Stimulated activated CD4-positive, alpha-beta T cell treated with anti-CD3 and anti-CD28 coated beads, Interleukin-2, amount 100 ng/mL, for 48 hours (primary cell): ENCODE results near the gene SLC16A9.

Experiments used
- DNase-seq, 2 donors: peaks; one replicate each; pipeline ENCODE4 v3.0.0-alpha.2; 2020

Gene SLC16A9

DNA sequence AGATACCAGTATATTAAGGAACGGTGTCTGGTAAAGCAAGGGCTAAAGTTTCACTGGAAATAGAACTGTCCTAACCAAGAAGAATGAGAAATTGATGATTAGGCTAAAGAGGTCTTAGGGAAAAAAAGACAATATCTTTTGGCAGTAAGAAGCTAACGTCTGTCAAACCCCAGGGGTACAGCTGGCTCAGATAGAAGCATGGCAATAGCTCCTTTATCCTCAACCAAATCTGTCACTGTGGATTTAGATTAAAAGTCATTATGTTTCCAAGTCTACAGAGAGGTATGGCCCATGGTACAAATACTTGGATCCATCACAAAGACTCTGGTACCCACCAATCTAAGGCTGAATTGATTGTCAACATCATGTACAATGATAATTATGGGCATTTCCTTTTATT is 8.6 kb upstream of the SLC16A9 start:
- no peak for DNase-seq

- no peak for DNase-seq
Observed at GRCh38 chr10:59713196-59713821, 3.7 kb upstream of the SLC16A9 start.

GRCh38 chr10:59711871-59712494 is 2.3 kb upstream of the SLC16A9 start:
- DNase-seq: no peak

DNA sequence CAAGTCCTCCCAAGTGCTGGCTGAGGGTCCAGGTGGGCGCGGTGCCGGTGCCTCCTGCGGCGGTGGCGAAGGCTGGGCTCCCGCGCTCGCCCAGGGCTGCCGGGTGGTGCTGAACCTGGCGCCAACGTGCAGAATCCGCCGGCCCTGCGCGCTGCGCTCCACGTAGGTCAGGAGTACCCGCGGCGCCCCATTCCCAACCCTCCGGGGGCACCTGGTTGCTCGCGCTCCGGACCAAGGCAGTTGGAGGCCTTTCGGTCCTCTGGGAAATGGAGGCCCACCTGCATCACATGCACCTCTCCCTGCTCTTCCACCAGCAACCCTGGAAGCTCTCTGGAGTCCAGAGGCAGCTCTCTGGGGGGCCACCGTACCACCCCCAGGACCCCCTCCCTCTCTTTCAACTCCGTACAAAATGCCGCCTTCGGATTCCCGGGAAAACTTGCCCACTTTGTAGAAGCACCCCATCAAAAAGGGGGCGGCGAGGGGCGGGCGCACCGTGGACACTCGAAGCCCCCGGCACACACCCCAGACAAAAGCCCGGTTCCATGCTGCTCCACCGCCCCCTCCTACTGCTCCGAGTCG is 745 bp downstream of the SLC16A9 start:
- DNase-seq: peak in 1 of 2 donors; percentile 2

- no peak for DNase-seq
Observed at GRCh38 chr10:59706851-59707797, 2.5 kb downstream of the SLC16A9 start.

DNA sequence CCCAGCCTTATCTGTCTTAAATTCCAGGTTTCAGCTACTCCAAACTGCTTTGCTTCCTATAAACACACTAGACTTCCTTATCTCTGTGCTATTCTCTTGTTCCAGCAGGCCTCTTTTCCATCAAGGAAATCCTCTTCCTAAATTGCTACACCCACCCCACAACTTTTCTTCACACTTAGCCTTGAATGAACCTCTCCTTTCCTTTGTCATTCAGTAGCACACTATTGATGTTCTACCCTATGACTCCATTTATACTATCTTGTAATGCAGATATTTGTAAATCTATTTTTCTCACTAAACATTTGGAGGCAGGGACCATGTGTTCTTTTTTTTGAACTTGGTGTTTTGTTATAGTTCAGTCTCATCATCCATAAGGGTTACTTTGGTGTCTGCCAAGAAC is 3.7 kb downstream of the SLC16A9 start:
- no peak for DNase-seq

- no peak for DNase-seq
Observed at GRCh38 chr10:59704630-59705029, 5.0 kb downstream of the SLC16A9 start.

- no peak for DNase-seq
Observed at GRCh38 chr10:59702347-59702746, 7.3 kb downstream of the SLC16A9 start.

- DNase-seq: no peak
Observed at GRCh38 chr10:59700709-59701108, 8.9 kb downstream of the SLC16A9 start.

GRCh38 chr10:59698326-59698725 is 11.3 kb downstream of the SLC16A9 start:
- DNase-seq: no peak

DNA sequence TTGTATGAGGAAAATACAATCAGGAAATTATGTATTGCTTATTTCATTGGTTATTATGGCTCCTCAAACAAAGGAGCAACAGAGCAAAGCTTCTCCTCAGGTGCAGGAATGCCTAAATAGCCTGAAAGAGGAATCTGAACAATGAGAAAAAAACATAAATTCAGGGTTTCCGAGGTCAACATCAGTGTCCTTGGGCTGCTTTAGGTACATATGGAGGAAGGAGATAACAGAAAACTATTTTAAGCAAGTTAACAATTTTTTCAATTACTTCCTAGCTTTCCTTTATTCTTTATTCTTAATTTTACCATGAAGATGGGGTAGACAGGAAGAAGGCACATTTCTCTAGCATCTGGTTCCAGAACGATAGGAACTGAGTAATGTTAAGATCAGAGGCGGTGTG is 14.0 kb downstream of the SLC16A9 start:
- DNase-seq: no peak

DNA sequence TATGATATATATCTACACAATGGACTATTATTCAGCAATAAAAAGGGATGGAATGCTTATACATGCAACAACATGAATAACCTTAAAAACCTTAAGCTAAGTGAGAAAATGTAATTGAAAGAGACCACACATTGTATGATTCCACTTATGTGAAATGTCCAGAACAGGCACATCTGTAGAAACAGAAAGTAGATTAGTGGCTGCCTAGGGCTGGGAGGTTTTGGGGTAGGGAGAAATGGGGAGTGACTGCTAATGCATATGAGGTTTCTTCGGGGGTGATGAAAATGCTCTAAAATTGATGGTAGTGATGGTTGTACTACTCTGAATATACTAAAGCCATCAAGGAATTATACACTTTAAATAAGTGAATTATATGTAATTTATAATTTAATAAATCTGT is 14.7 kb downstream of the SLC16A9 start:
- no peak for DNase-seq

- DNase-seq: no peak
Observed at GRCh38 chr10:59692113-59692512, 17.5 kb downstream of the SLC16A9 start.

DNA sequence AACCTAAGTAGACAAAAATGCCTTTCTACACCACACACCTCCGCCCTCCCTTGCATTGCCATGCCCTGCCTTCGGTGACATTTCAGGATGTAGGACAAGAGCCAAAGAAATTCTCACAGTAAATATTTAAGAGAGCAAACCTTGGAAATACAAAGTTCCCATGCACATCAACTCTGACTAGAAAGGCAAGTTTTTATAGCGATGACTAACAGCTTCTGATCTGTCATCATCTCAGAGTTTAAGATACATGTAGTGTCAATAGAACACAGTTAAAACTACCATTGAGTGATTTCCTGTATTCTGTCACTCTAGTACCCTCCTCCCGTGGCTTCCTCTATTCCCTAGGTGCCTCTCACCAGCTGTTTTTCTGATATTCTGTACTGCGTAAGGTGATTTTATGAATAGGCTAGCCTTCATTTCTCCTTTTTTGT is 20.7 kb downstream of the SLC16A9 start:
- no peak for DNase-seq

DNA sequence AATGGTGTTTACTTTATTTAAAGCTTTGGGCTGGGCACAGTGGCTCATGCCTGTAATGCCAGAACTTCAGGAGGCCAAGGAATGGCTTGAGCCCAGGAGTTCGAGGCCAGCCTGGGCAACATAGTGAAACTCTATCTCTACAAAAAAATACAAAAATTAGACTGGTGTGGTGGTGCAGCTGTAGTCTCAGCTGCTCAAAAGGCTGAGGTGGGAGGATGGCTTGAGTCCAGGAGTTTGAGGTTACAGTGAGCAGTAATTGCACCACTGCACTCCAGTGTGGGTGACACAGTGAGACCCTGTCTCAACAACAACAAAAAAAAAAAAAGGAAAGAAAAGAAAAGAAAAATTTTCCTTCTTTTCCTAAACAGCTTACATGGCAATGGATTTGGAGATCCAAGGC is 22.0 kb downstream of the SLC16A9 start:
- no peak for DNase-seq

DNA sequence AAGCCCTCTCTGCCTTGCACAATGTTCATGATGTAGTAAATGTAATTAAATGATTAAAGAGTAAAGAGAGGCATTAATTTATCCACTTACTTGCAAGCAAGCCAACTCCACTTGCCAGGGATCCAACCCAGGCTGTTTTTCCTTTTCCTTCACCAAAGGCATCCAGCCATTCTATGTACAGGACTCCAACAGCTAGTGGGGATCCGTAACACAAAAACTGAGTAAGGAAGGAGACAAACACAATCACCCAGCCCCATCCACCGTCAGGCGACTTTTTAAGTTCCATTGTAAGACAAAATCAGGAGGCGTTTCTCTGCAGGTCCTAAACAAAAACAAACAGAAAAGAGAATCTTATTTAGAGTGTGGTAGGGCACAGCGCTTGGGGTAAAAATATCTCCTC is 25.6 kb downstream of the SLC16A9 start:
- DNase-seq: no peak

DNA sequence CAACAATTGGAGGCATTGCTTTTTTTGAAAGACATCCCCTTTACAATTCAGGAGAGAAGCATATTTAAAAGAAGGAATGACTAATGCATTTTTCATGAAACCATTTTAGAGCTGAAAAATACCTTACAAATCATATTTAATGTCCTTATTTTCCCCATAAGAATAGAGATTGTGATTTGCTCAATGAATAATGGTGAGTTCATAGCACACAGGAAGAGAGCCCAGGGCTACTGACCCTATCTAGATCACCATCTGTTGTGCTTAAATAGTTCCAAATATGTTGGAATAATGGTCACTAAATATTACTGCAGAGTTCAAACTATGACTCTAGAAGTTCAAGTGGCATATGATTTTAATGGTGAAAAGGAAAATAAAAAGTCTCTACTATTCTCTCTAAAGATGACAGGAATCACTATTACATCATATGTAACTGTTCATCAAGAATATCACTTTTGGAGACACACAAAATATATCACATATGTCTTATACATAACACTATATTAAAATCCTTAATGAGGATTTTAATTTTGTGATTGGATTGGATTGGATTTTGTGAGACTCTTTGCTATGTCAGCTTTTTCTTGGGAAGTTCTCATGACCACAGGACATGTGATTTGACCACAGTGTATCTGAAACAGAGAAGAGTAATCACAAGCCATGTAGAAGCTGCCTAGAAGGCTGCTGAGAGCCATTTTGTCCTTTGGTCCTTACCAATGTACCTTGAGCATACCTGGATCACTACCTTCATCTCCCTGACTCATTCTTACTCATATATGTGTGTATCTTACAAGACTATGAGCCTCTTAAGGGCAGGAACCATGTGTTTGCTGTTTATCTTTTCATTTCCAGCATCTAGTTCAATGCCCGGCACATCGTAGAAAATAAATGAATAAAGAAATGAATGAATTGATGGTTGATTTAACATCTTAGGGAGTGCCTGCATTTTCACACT is 26.4 kb downstream of the SLC16A9 start:
- DNase-seq: no peak

- no peak for DNase-seq
Observed at GRCh38 chr10:59680199-59680598, 29.5 kb downstream of the SLC16A9 start.

- no peak for DNase-seq
Observed at GRCh38 chr10:59678884-59679301, 30.8 kb downstream of the SLC16A9 start.

- DNase-seq: no peak
Observed at GRCh38 chr10:59677253-59677831, 32.3 kb downstream of the SLC16A9 start.

- no peak for DNase-seq
Observed at GRCh38 chr10:59675812-59676211, 33.8 kb downstream of the SLC16A9 start.
